ENCODE data around the gene ABCC11.

Gene ABCC11

DNA sequence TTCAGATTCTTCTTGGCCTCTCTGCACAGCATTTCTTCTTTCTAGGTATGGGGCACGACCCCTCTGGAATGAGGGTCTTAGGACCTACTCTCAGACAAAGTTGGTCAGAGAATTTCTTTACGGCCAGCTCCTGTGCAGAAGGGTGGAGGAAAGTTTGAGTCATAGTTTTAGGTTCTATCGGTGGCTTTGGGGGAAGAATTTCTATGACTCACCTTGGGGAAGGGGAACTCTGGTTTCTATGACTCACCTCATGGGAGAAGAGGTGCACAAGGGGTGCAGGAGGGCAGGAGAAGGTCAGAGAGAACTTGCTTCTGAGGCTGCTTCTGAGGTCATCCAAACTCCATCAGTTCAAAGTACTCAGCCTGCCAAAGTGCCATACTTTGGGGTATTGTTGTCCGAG is 89.0 kb downstream of the ABCC11 start:
- peak; percentile 15 for DNase-seq

DNA sequence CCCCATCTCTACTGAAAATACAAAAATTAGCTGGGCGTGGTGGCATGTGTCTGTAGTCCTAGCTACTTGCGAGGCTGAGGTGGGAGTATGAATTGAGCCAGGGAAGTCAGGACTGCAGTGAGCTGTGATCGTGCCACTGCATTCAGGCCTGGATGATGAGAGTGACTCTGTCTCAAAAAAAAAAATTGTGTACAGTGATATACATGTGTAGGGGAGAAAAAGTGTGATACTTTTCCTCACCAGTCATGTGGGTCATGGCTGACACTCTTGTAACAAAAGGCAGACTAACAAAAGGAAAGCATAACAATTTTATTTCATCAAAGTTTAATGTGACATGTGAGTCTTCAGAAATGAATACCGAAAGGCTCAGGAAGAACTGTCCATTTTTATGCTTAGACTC is 89.5 kb downstream of the ABCC11 start:
- no peak for DNase-seq

DNA sequence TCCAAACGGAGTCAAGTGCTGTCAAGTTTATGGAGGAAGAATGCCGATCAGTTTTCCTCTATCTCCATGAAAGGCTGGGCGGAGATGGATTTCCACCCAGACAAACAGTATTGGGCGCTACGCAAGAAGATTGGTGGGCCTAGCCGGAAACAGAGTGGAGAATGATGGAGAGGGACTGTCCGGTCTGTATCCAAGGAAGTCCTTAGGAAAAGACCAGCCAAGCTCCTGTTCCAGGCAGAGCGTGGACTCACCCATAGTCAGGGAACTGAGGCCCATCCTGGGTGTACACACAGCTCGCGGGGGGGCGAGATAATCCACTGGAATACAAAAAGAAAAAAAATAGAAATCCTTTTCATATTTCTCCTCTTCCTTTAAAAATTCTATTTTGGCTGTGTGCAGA is 90.0 kb downstream of the ABCC11 start:
- no peak for DNase-seq

DNA sequence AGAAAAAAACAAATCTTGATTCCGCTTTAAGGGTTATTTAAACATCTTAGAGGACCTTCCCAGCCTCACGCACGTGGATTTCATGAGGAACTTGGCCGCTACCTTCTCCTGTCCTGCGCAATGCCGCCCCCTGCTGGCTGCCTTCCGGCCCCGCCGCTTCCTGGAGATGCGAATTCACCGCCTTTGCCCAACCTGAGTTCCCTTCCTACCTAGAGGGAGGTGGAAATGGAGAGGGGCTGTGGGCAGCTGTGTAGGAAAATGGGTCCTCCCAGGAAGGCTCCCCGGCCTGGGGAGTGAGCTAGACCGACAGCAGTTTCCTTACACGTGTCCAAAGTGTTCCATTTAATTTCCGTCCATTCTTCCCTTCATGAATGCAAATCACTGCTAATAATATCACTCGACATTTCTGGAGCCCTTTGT is 90.5 kb downstream of the ABCC11 start:
- peak; percentile 65 for DNase-seq

DNA sequence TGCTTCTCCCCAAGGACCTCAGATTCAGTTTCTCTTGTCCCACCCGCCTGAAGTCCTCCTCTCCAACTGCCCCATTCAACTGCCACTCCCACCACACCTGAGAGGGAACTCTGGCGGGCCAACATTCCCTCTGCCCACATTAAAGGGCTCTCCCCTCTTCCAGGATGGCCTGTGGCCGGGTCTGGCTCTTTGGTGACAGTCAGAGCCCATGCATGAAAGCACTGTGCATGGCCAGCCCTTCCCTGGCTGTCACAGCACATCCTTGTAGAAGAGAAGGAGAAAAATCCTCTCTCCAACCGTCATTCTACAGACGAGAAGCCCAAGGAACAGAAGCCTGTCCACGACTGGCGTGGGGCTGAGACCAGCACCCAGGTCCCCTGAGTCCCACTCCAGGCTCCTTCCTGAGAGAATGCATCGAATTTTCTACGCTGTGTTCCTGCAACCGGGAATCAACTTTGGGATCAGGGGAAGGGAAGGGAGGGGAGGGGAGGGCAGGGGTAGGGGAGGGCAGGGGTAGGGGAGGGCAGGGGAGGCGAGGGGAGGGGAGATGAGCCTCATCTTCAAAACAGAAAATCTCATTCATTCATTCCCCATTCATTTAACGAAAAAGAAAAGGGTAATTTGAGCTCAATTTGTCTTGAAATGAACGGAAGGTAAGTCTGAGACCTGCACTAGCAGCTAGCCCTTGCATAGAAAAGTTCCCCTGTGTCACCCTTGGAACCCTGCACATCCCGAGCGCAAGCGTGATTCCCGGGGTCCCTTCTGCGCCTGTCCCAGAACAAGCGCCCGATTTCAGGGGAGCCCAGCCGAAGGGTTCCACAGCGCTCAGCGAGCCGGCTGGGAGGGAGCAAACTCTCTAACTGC is 91.2 kb downstream of the ABCC11 start, which contains the start of gene ABCC12:
Gene ABCC12, minus strand, starts transcription at position 68 of the 864 bp plus-strand sequence. CDS start 9,569 bp downstream, outside the sequence.
- DNase-seq, result no peak

DNA sequence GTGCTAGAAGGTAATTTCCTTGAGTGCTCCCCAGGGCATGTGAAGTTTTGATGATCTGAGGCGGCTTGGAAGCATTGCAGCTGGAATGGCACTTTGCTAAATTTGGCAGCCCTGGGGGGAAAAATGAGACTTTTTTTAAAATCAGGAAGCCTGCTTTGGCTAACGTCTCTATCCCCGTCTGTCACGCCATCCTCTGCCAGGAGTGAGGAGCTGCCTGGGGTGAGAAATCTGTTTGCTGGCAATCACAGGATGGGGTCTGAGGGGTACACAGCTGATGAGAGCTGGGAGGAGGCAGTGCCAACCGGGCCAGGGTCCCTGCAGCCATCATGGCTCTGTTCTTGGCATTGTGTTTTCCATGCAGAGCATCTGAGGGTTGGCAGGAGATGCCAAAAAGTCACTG is 93.6 kb downstream of the ABCC11 start:
- DNase-seq, result no peak

DNA sequence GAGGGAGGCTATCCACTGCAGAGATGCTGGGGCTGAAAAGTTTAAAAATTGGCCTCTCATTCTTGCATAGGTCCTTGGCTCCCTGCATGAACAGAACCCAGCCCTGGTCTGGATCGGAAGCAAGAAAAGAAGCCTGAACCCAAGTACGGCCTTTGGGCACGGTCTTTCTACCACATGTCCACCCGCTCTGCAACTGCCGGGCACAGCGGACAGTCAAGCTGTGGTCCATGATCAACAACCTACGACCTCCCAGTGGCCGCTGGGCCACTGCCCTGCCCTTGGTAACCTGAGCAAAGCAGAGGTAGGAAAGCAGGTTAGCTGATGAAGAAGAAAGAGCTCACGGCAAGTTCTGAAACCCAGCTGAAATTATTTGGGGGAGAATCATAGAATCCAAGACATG is 95.1 kb downstream of the ABCC11 start:
- no peak for DNase-seq

DNA sequence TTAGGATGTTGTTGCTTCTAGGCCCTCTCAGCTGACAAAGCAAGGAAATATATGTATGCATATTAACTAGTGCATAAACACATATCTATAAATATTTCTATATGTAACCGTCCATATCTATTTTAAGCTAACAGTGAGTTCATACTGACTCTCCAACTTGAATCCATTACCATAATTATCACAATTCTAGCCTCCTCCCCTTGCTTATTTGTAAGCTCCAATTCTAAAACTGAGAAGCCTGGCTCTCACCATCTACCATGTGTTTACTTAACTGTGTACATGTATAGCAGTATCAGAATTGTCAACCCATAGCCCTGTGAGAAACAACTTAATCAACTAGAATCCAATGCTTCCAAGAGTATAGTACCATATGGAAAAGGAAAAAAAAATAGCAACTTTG is 96.6 kb downstream of the ABCC11 start:
- DNase-seq, result no peak

DNA sequence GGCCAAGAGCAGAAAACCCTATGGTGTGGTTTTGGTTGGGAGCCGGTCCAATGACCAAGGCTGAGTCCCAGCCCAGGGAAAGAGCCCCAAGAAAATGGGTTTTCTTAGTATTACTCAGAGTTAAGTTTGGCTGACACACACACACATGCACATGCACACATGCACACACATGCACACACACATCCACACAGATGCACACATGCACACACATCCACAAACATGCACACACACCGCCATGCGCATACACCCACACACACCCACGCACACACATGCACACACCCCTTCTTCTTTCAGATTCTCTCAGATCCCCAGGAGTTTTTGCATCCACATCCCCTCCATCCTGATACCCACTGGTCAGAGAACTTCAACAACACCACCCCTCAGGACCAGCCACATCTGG is 100.6 kb downstream of the ABCC11 start:
- no peak for DNase-seq

DNA sequence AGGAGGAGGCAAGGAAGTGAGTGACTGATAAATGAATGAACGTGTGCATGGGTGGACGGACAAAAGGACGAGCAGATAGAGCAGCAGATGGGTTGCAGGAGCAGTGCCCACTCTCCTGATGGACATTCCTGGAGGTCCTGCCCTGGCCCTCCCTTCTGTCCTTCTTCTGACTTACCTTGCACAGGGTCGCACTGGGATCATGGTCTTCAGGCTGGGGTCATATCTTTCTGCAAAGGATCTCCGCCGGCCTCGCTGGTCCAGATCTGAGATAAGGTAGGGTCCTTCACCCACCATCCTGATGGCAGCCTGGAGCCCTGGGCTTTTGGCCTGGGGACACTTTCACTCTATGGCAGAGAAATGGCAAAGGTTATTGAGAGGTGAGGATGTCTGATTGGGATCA is 101.2 kb downstream of the ABCC11 start:
- no peak for DNase-seq

DNA sequence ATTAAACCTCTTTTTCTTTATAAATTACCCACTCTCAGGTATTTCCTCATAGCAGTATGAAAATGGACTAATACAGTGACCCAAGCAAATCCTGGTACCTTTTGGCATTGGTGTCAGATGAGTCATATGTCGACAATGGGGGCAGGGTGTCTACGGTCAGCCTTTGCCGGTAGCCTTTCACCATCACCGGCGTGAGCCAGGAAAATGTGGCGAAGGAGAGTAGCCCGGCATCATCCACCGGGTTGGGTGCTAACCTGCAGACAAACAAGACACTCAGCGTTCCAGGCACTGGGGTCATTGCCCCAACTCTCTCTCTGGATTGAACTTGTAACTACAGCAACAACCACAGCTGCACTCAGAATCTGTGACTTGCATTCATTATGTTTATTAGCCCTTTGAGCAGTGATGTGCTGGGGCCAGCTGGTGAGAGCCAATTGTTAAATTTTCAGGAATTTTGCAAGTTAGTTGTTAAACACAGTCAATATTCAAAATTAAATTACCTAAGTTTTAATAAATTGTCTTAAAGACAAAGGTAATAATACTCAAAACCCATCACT is 103.4 kb downstream of the ABCC11 start:
- DNase-seq, result no peak

DNA sequence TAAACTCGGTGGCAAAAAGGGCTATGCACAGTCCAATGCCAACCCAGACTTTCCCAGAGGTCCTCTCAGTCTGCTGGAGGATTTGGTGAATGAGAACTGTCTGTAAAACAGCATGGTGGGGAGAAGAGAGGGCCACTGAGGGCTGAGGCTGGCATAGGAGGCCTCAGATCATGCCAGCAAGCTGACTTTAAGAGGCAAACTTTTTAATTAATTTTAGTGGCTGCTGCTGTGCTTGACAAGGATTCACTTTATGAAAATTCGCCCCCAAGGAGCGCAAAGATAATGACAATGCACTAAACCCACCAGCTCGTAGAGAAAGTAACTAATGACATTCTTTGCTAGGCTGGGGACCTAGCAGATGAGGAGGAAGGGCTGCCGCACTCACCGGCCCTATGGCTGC is 106.5 kb downstream of the ABCC11 start:
- DNase-seq, result no peak

DNA sequence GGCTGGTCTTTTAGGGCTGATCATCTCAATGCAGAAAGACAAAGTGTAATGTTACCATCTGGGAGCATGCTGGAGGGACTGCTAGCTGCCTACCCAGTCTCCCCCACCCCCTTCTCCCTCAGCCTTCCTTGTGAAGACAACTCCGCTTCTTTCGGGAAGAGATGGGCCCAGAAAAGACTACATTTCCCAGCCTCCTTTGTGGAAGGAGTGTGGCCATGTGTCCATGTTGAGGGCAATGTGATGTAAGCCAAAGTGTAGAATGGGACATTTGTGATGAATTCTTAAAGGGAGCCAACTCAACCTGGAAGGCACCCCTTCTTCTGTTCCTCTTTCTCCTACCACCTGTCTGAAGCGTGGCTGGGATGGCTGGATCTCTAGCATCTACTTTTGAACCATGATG is 107.8 kb downstream of the ABCC11 start:
- DNase-seq, result no peak

DNA sequence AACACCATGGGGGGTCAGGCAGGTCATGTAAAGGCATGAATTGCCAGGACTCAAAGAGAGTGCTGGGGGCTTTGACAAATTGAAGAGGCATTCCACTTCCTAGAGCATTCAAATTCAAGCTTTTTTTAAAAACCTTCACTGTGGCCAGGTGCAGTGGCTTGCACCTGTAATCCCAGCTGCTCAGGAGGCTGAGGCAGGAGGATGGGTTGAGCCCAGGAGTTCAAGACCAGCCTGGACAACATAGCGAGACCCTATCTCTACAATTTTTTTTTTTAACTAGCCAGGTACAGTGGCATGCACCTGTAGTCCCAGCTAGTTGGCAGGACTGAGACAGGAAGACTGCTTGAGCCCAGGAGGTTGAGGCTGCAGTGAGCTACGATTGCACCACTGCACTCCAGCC is 108.8 kb downstream of the ABCC11 start:
- no peak for DNase-seq

DNA sequence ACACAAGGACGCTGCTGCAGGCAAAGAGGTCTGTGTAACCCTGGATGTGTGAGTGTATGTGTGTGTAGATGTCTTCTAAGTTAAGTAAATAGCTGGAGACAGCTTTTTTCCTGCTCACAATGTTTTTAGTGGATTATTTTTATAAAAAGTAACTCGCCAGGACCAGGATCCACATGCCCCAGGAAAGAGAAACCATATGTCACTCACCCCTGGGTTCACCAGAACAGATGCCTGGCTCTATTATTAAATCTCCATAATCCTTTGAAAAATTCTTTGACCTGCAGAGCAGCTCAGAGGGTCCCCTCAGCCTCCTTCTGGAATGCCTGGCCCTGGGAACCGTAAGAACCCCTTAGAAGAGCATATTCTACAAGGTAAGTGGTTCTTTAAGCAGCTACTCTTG is 109.5 kb downstream of the ABCC11 start:
- DNase-seq, result no peak

DNA sequence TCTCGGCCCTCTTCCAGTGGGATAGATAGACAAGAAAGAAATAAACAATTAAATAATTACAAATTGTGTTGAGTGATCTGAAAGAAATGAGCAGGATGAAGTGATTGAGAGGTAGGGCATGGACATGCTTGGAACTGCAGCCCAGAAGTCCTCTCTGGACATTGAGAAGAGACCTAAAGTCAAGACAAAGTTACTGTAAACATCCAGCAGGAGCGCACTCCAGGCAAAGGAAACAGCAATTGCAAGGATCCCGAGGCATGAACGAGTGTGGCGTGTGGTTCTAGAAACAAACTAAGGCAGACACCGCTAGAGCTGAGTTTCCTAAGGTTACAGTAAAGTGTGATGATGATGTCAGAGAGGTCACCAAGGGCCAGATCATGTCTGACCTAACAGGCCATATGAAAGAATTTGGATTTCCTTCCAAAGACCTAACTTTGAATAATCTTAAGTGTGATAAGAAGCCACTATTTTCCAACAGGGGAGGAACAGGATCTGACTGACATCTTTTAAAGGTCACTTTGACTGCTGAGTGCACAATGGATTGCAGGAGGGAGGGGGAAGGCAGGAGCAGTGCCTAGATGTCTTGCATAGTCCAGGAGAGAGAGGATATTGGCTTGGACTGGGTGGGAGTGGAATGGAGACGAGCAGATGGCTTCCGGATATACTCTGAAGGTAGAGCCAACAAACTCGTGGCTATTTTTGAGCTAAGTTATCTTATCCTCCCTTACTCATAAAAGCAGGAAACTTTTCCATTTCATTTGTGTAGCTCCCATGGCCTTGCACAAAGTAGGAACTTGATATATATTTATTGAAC is 110.6 kb downstream of the ABCC11 start:
- DNase-seq, result no peak

DNA sequence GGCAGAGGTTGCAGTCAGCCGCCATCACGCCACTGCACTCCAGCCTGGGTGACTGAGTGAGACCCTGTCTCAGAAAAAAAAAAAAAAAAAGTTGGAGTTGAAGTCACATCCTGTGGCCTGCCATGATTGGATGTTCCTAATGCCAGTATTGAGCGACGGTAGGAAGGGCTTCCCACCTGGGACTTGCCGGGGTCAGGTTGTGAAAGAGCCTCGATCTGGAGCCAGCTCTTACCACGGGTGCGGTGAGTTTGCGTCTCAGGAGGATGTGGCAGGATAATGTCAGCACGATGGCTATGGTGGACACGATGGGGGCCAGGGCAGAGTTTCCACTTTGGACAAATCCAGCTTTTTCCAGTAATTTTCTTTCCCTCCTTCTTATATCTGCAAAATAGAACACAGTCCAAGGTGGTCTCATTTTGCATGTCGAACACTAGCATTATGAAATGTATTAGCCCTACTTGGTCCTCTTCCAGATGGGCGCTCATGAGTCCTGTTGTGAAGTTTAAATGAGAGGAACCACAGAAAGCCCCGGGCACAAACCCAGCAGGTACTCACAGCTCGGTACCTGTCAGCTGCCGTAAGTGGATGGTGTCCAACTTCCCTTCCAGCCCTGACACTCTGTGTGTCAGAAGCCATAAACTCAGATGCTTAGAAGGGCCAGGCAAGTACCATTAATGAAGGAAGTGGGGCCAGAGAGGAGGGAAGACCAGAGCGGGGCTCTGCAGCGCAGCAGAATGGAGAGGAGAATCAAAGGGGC is 113.7 kb downstream of the ABCC11 start:
- no peak for DNase-seq

DNA sequence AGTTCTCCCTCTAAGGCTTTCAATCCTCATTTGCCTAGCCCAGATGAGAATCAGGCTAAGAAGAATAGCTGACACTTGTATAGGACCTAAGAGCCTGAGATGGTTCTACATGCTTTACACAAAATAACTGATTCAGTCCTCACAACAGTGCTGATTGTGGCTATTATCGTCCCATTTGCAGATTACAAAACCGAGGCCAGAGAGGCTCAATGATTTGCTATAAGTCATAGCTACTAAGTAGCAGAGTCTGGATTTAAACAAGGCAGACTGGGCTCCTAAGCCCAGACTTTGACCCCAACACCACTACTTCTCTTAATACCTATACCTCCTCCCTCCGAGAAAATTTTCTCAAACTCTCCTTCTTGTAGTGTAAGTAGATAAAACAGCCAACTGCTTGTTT is 114.6 kb downstream of the ABCC11 start:
- no peak for DNase-seq

DNA sequence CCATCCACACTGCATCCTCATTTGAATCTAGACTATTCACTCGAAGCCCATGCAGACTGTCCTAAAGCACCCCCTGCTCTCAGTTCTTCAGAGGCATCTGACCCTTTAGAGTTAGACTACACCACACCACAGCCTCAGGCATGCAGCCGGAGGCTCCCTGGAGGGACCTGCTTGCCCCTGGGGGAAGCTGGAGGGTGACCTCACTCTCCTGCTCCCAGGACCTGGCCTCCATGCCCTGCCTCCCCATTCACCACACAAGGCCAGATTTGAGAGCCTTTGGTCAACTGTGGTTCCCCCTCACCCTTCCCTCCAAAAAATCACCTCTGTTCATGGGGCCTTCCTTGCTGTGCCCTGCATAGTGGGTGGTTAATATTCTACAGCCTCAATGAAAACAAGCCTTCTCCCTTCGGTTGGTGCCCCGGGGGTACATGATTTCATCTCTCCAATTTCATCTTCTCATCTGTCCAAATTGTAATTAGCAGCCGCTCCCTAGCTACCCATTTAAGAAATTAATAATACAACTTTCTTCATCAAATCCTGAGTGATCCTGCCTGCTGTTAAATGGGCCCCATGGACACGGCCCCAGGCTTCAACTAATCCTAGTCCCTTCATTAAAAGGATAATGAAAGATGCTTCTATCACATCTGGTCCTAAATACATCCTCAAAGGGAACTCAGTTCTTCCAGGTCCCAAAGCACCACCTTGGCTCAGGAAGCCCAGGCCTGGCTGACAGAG is 116.0 kb downstream of the ABCC11 start:
- no peak for DNase-seq

DNA sequence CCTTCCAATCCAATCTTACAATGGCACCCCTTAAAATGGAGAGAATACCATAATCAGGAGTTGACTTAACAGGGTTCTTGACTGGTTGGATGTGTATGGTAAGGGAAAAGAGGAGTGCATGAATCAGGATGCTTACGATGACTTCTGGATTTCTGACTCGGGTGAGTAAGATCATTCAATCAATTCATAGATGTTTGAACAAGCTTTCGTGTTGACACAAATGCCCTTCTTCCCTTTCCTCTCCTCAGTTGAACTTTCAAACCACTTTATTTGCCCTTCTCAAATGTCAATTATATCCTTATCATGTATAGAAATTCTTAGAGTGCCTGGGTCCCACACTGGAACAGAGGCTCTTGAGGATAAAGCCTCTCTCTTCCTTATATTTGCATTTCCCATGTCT is 117.4 kb downstream of the ABCC11 start:
- no peak for DNase-seq

DNA sequence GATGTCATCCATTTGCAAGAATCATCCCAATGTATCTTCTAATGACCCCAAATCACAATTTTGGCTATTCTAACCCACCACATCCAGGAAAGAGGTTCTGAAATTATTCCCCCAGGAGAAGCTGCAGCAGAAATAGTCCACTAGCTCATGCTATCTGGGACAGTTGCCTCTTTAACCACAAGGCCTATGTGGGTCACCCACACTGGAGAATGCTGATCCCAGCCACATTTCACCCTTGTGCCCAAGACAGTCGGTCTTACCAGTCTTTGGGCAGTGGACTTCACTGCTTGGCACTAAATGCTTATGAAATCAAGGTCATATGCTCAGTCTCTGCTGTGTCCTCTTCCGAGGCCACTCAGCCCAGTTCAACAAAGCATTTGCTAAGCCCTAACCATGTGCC is 118.6 kb downstream of the ABCC11 start:
- no peak for DNase-seq
